ENCODE results near the gene DGKQ. TPM values are rescaled to one million over a fixed set of nuclear protein-coding genes. Genes with fewer than 3 reads are reported as not detected.

Gene DGKQ
- total and polyA plus RNA-seq, 2 experiments from 2014 or later: 4.0 to 22.4 TPM

DNA sequence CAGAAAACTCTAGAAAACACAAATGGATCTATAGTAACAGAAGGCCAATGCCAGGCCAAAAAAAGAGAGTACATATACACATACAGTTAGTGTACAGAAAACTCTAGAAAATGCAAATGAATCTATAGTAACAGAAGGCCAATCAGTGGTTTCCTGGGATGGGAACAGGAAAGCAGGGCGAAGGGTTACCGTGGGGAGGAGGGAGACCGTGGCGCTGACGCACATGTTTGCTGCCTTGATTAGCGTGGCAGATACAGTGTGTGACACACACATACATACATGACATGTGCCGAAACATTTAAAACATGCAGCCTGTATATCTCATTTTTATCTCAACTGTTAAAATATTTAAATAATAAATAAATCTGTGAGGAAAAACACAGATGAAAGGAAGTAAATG, 55.9 kb downstream of the DGKQ start:
- no peaks in the 10 kb centered on the region for H3K27me3 ChIP-seq (ENCODE audit: insufficient read depth)
- Mint-ChIP-seq H3K27me3 (ENCODE audit: insufficient read depth, low read depth, poor library complexity) (peaks cover 5% of the 10 kb centered on the region), H3K4me1 (peaks cover 4% of the 10 kb centered on the region), H3K36me3 (ENCODE audit: low read depth) (no peaks in the 10 kb centered on the region; the same call in 2 of the 3 replicates), H3K9me3 (no peaks in the 10 kb centered on the region), H3K4me3 (no peak overlapping the region), H3K27ac (no peak overlapping the region)
- H3F3A ChIP-seq (replicated peaks; ENCODE audit: low read depth): 0 out of 2 replicates have a peak, but pooled peaks cover 3% of the 10 kb centered on the region
- peaks cover 34% of the 10 kb centered on the region; the same call in 1 of the 2 replicates for H4K20me1 ChIP-seq (replicated peaks; ENCODE audit: insufficient read depth)
- H3K4me2 ChIP-seq: no peak overlapping the region
- TF ChIP-seq, protein P1, sequence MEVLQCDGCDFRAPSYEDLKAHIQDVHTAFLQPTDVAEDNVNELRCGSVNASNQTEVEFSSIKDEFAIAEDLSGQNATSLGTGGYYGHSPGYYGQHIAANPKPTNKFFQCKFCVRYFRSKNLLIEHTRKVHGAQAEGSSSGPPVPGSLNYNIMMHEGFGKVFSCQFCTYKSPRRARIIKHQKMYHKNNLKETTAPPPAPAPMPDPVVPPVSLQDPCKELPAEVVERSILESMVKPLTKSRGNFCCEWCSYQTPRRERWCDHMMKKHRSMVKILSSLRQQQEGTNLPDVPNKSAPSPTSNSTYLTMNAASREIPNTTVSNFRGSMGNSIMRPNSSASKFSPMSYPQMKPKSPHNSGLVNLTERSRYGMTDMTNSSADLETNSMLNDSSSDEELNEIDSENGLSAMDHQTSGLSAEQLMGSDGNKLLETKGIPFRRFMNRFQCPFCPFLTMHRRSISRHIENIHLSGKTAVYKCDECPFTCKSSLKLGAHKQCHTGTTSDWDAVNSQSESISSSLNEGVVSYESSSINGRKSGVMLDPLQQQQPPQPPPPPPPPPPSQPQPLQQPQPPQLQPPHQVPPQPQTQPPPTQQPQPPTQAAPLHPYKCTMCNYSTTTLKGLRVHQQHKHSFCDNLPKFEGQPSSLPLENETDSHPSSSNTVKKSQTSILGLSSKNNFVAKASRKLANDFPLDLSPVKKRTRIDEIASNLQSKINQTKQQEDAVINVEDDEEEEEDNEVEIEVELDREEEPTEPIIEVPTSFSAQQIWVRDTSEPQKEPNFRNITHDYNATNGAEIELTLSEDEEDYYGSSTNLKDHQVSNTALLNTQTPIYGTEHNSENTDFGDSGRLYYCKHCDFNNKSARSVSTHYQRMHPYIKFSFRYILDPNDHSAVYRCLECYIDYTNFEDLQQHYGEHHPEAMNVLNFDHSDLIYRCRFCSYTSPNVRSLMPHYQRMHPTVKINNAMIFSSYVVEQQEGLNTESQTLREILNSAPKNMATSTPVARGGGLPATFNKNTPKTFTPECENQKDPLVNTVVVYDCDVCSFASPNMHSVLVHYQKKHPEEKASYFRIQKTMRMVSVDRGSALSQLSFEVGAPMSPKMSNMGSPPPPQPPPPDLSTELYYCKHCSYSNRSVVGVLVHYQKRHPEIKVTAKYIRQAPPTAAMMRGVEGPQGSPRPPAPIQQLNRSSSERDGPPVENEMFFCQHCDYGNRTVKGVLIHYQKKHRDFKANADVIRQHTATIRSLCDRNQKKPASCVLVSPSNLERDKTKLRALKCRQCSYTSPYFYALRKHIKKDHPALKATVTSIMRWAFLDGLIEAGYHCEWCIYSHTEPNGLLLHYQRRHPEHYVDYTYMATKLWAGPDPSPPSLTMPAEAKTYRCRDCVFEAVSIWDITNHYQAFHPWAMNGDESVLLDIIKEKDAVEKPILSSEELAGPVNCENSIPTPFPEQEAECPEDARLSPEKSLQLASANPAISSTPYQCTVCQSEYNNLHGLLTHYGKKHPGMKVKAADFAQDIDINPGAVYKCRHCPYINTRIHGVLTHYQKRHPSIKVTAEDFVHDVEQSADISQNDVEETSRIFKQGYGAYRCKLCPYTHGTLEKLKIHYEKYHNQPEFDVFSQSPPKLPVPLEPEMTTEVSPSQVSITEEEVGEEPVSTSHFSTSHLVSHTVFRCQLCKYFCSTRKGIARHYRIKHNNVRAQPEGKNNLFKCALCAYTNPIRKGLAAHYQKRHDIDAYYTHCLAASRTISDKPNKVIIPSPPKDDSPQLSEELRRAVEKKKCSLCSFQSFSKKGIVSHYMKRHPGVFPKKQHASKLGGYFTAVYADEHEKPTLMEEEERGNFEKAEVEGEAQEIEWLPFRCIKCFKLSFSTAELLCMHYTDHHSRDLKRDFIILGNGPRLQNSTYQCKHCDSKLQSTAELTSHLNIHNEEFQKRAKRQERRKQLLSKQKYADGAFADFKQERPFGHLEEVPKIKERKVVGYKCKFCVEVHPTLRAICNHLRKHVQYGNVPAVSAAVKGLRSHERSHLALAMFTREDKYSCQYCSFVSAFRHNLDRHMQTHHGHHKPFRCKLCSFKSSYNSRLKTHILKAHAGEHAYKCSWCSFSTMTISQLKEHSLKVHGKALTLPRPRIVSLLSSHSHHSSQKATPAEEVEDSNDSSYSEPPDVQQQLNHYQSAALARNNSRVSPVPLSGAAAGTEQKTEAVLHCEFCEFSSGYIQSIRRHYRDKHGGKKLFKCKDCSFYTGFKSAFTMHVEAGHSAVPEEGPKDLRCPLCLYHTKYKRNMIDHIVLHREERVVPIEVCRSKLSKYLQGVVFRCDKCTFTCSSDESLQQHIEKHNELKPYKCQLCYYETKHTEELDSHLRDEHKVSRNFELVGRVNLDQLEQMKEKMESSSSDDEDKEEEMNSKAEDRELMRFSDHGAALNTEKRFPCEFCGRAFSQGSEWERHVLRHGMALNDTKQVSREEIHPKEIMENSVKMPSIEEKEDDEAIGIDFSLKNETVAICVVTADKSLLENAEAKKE (CRISPR knock-in tag; IDR thresholded peaks at IDR 0.05): no peak
- TF ChIP-seq EZH2phosphoT487 (IDR thresholded peaks at IDR 0.05; ENCODE audit: unreplicated experiment) (no peak), STAT1 (IDR thresholded peaks at IDR 0.05; ENCODE audit: unreplicated experiment) (no peak), ZNF331 (CRISPR knock-in tag; IDR thresholded peaks at IDR 0.05; ENCODE audit: low read depth) (no peak), POLR2AphosphoS5 (IDR thresholded peaks at IDR 0.05; ENCODE audit: low read depth) (no peak), ZNF114 (CRISPR knock-in tag; IDR thresholded peaks at IDR 0.05) (no peak), CREB1 (CRISPR knock-in tag; IDR thresholded peaks at IDR 0.05; ENCODE audit: low read depth) (no peak), NANOG (IDR thresholded peaks at IDR 0.05; ENCODE audit: borderline replicate concordance) (no peak), EZH2 (IDR thresholded peaks at IDR 0.05; ENCODE audit: low read depth, unreplicated experiment) (no peak), JUNB (IDR thresholded peaks at IDR 0.05; ENCODE audit: unreplicated experiment) (no peak)
- TF ChIP-seq, protein P2, sequence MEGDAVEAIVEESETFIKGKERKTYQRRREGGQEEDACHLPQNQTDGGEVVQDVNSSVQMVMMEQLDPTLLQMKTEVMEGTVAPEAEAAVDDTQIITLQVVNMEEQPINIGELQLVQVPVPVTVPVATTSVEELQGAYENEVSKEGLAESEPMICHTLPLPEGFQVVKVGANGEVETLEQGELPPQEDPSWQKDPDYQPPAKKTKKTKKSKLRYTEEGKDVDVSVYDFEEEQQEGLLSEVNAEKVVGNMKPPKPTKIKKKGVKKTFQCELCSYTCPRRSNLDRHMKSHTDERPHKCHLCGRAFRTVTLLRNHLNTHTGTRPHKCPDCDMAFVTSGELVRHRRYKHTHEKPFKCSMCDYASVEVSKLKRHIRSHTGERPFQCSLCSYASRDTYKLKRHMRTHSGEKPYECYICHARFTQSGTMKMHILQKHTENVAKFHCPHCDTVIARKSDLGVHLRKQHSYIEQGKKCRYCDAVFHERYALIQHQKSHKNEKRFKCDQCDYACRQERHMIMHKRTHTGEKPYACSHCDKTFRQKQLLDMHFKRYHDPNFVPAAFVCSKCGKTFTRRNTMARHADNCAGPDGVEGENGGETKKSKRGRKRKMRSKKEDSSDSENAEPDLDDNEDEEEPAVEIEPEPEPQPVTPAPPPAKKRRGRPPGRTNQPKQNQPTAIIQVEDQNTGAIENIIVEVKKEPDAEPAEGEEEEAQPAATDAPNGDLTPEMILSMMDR (conservative IDR thresholded peaks at IDR 0.05; ENCODE audit: low read depth in 2 of 2): no peak
- TF ChIP-seq, protein P3, sequence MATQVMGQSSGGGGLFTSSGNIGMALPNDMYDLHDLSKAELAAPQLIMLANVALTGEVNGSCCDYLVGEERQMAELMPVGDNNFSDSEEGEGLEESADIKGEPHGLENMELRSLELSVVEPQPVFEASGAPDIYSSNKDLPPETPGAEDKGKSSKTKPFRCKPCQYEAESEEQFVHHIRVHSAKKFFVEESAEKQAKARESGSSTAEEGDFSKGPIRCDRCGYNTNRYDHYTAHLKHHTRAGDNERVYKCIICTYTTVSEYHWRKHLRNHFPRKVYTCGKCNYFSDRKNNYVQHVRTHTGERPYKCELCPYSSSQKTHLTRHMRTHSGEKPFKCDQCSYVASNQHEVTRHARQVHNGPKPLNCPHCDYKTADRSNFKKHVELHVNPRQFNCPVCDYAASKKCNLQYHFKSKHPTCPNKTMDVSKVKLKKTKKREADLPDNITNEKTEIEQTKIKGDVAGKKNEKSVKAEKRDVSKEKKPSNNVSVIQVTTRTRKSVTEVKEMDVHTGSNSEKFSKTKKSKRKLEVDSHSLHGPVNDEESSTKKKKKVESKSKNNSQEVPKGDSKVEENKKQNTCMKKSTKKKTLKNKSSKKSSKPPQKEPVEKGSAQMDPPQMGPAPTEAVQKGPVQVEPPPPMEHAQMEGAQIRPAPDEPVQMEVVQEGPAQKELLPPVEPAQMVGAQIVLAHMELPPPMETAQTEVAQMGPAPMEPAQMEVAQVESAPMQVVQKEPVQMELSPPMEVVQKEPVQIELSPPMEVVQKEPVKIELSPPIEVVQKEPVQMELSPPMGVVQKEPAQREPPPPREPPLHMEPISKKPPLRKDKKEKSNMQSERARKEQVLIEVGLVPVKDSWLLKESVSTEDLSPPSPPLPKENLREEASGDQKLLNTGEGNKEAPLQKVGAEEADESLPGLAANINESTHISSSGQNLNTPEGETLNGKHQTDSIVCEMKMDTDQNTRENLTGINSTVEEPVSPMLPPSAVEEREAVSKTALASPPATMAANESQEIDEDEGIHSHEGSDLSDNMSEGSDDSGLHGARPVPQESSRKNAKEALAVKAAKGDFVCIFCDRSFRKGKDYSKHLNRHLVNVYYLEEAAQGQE (IDR thresholded peaks at IDR 0.05; ENCODE audit: unreplicated experiment): no peak
- TF ChIP-seq, protein P4, sequence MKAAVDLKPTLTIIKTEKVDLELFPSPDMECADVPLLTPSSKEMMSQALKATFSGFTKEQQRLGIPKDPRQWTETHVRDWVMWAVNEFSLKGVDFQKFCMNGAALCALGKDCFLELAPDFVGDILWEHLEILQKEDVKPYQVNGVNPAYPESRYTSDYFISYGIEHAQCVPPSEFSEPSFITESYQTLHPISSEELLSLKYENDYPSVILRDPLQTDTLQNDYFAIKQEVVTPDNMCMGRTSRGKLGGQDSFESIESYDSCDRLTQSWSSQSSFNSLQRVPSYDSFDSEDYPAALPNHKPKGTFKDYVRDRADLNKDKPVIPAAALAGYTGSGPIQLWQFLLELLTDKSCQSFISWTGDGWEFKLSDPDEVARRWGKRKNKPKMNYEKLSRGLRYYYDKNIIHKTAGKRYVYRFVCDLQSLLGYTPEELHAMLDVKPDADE (IDR thresholded peaks at IDR 0.05): no peak
- H3K79me2 ChIP-seq (replicated peaks; ENCODE audit: insufficient read depth): peaks cover 82% of the 10 kb centered on the region
- no peak for ATAC-seq
- no peaks in the 10 kb centered on the region for H3K9me2 ChIP-seq (ENCODE audit: insufficient read depth)
- H3K4me1 ChIP-seq (ENCODE audit: insufficient read depth): no peaks in the 10 kb centered on the region
- no peak for DNase-seq (ENCODE audit: low spot score)
- no peaks in the 10 kb centered on the region for H3K36me3 ChIP-seq (ENCODE audit: insufficient read depth)
- no peak overlapping the region for H2AFZ ChIP-seq
- H3K4me3 ChIP-seq: no peak overlapping the region
- H3K27ac ChIP-seq (ENCODE audit: low read depth): no peak overlapping the region

Measured in GM23338 (cell line).